GM23338 (cell line): ENCODE results near the gene AP2A1.

Experiments
- CREB1 ChIP-seq: fragments of 250-450 bp; sonication (Bioruptor Pico); IDR thresholded peaks from 2 replicates; pipeline ENCODE4 v1.5.0; 2020; ENCODE audit warnings: low read depth, mild to moderate bottlenecking, moderate library complexity
- CTCF ChIP-seq, 2 experiments: fragments of 200-600 bp in 1 of 2; sonication (generic) in 1 of 2; conservative IDR thresholded peaks; 2 replicates each; pipeline versions ENCODE4 v1.5.1 to v1.6.1; 2016 to 2017; ENCODE audit warnings: antibody characterized with exemption in 2 of 2, low read depth in 2 of 2, mild to moderate bottlenecking in 2 of 2, moderate library complexity in 1 of 2
- ETS1 ChIP-seq: IDR thresholded peaks from 2 replicates; pipeline ENCODE4 v1.6.1; 2016; ENCODE audit warnings: antibody characterized with exemption
- EZH2 ChIP-seq: fragments of 200-600 bp; sonication (generic); IDR thresholded peaks from one replicate; pipeline ENCODE4 v1.8.0; 2017; ENCODE audit warnings: antibody characterized with exemption, mild to moderate bottlenecking, low read depth; ENCODE audit not compliant: unreplicated experiment
- EZH2phosphoT487 ChIP-seq: fragments of 200-600 bp; sonication (generic); IDR thresholded peaks from one replicate; pipeline ENCODE4 v1.8.1; 2018; ENCODE audit warnings: antibody characterized with exemption; ENCODE audit not compliant: unreplicated experiment
- JUNB ChIP-seq: IDR thresholded peaks from one replicate; pipeline ENCODE4 v1.6.1; 2016; ENCODE audit warnings: antibody characterized with exemption; ENCODE audit not compliant: unreplicated experiment
- NANOG ChIP-seq: IDR thresholded peaks from 2 replicates; pipeline ENCODE4 v1.6.1; 2016; ENCODE audit warnings: antibody characterized with exemption, borderline replicate concordance
- POLR2AphosphoS5 ChIP-seq: IDR thresholded peaks from 2 replicates; pipeline ENCODE4 v1.6.1; 2016; ENCODE audit warnings: antibody characterized with exemption, low read depth
- REST ChIP-seq: IDR thresholded peaks from one replicate; pipeline ENCODE4 v1.6.1; 2018; ENCODE audit warnings: antibody characterized with exemption; ENCODE audit not compliant: unreplicated experiment
- STAT1 ChIP-seq: IDR thresholded peaks from one replicate; pipeline ENCODE4 v1.6.1; 2016; ENCODE audit warnings: antibody characterized with exemption; ENCODE audit not compliant: unreplicated experiment
- ZNF114 ChIP-seq: fragments of 250-450 bp; sonication (Bioruptor Pico); IDR thresholded peaks from 2 replicates; pipeline ENCODE4 v1.5.0; 2020; ENCODE audit warnings: mild to moderate bottlenecking, moderate library complexity
- ZNF331 ChIP-seq: fragments of 250-450 bp; sonication (Bioruptor Pico); IDR thresholded peaks from 2 replicates; pipeline ENCODE4 v1.5.0; 2020; ENCODE audit warnings: low read depth, mild to moderate bottlenecking, moderate library complexity

GRCh38 chr19:49855277-49855675 lies 88.5 kb downstream of the AP2A1 start:
- no peak for TF ChIP-seq EZH2phosphoT487
- no peak for TF ChIP-seq CTCF (conservative IDR thresholded peaks at IDR 0.05; ENCODE audit: low read depth in 2 of 2)
- no peak for TF ChIP-seq EZH2
- TF ChIP-seq POLR2AphosphoS5: no peak
- no peak for TF ChIP-seq JUNB
- no peak for TF ChIP-seq CREB1 (CRISPR knock-in tag)
- no peak for TF ChIP-seq ZNF331 (CRISPR knock-in tag)
- no peak for TF ChIP-seq NANOG
- no peak for TF ChIP-seq ETS1
- TF ChIP-seq REST: no peak
- no peak for TF ChIP-seq STAT1
- no peak for TF ChIP-seq ZNF114 (CRISPR knock-in tag)
